Measurements from ENCODE around the gene TINAGL1.
"Not testable (repeated sequence)": the region's sequence is repeated elsewhere in the genome, so short reads cannot be mapped to it uniquely, and the experiment has no call there.

TINAGL1 gene

DNA sequence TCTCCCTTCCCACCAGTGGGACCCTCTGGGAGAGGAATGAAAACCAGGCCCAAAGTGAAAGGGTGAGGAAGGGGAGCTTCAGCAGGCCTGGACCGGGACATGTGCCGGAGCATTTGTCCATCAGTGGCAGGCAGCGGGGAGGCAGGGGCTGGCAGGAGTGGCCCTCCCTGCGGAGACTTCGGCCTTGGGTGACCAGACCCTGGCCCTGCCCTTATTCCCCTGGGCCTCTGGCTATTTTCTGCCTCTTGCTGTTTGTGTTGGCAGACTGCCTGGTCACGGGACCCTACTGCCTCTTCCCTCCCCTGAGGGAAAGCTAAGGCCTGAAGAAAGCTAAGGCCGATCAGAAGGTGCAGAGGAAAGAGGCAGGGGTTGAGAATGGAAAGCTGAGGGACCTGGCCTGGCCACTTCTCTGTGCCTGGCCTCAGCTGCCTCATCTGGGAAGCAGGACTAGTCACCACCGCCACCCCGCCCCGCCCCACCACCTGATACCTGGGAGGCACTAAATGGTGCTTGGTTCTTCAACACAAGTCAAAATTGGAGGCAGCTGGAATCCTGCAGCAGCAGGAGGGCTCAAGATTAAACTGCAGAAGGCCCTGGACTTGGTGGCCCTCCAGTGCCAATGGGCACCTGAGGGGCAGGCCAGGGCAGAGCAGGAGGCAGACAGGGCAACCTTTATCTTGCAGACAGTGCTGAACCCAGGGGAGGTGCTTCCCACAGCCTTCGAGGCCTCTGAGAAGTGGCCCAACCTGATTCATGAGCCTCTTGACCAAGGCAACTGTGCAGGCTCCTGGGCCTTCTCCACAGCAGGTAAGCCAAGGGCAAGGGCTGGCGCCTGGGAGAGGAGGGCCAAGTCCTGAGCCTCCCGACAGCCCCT lies 7.9 kb downstream of the TINAGL1 start:
- no peak for DNase-seq

DNA sequence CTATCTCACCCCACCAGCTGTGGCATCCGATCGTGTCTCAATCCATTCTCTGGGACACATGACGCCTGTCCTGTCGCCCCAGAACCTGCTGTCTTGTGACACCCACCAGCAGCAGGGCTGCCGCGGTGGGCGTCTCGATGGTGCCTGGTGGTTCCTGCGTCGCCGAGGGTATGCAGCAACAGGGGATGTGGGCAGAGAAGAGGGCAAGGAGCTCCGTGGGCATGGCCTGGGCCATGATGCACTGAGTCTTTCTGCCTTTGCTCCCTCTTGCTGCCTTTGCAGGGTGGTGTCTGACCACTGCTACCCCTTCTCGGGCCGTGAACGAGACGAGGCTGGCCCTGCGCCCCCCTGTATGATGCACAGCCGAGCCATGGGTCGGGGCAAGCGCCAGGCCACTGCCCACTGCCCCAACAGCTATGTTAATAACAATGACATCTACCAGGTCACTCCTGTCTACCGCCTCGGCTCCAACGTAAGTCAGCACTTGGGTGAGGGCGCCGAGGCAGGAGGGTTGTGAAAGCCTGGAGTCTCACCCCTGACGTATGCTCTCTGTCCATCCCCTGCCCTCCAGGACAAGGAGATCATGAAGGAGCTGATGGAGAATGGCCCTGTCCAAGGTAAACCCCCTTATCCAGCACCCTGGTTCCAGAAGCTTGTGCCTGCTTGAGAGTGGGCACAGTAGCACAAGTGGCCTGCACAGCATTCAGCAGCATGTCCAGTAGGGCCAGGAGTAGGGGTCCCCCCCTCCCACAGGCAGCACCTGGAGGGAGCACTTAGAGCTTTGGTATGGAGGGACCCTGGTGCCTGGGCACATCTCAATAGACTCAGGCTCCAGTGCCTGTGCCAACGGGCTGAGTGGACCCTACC lies 8.8 kb downstream of the TINAGL1 start:
- no peak for DNase-seq

DNA sequence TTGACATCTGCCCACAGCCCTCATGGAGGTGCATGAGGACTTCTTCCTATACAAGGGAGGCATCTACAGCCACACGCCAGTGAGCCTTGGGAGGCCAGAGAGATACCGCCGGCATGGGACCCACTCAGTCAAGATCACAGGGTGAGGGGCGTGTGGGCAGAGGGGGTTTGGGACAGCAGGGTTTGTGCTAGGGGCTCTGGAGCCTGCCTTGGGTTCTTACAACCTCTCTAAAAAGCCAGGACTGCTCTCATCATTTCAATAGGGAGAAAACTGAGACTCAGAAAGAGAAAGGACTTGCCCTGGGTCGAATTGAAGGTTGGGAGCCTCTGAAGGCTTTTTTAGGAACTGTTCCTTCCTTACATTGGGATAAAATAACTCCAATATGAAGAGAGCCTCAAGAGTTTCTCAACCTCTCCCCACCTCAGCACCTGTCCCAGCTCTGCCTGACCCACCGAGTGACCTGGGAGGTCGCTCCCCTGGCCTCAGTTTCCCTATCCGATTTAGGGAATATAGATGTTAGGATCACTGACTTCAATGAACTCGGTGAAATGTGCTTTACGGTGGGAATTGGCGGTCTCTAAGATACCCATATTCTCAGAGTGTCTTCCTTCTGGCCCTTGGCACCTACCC lies 9.5 kb downstream of the TINAGL1 start:
- no peak for DNase-seq

DNA sequence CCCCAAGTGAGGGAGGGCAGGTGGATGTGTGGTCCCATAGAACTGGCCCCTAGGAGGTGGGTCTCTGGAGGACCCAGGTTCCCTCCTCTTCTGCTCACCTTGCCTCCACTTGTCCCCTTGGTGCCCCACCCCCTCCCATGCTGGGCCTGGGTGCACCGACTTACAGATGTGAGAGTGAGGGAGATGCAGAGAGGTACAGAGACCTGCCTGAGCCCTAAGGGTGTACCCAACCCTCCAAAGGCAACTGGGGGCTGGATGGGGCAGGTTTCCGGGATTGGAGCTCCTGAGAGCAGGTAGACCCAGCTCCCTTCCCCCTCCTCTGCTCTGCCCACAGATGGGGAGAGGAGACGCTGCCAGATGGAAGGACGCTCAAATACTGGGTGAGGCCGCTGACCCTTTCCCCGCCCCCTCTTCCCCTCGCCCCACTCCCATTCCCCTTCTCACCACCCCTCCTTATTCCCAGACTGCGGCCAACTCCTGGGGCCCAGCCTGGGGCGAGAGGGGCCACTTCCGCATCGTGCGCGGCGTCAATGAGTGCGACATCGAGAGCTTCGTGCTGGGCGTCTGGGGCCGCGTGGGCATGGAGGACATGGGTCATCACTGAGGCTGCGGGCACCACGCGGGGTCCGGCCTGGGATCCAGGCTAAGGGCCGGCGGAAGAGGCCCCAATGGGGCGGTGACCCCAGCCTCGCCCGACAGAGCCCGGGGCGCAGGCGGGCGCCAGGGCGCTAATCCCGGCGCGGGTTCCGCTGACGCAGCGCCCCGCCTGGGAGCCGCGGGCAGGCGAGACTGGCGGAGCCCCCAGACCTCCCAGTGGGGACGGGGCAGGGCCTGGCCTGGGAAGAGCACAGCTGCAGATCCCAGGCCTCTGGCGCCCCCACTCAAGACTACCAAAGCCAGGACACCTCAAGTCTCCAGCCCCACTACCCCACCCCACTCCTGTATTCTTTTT lies 10.3 kb downstream of the TINAGL1 start:
- DNase-seq: no peak

DNA sequence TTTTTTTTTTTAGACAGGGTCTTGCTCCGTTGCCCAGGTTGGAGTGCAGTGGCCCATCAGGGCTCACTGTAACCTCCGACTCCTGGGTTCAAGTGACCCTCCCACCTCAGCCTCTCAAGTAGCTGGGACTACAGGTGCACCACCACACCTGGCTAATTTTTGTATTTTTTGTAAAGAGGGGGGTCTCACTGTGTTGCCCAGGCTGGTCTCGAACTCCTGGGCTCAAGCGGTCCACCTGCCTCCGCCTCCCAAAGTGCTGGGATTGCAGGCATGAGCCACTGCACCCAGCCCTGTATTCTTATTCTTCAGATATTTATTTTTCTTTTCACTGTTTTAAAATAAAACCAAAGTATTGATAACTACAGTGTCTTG lies 11.0 kb downstream of the TINAGL1 start:
- DNase-seq: not testable (repeated sequence)

DNA sequence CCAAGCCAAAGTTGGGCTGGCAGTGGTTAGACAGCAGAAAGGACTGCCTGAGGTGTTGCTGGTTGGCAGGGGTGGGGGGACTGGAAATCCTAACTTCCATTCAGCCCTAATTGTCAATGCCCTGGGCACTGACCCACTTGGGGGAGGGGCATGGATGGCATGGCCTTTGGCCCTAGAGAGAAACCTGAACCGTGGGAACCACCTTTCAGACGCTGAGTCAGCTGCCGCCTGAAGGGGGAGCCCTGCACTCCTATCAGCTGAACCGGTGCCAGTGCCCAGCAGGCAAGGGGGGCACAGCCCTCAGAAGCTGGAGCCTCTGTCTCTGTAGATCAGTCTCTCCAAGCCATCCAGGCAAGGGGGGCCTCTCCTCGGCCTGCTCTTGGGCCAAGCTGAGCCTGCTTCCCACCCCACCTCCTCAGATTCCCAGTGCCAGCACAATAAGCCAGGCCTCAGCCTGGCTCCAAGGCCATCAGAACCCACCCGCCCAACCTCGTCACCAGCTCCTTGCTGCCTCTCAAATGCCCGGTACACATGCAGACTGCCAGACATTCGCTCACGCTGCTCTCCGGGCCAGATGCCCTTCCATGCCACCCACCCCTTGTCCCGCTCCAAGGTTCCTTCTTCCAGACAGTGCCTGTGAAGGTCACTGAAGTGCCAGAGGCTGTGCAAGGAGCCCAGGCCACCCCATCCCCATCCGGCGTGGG lies 11.6 kb downstream of the TINAGL1 start:
- DNase-seq: peak; percentile 24

- DNase-seq: no peak
Observed at GRCh38 chr1:31588751-31589515, 12.6 kb downstream of the TINAGL1 start.

DNA sequence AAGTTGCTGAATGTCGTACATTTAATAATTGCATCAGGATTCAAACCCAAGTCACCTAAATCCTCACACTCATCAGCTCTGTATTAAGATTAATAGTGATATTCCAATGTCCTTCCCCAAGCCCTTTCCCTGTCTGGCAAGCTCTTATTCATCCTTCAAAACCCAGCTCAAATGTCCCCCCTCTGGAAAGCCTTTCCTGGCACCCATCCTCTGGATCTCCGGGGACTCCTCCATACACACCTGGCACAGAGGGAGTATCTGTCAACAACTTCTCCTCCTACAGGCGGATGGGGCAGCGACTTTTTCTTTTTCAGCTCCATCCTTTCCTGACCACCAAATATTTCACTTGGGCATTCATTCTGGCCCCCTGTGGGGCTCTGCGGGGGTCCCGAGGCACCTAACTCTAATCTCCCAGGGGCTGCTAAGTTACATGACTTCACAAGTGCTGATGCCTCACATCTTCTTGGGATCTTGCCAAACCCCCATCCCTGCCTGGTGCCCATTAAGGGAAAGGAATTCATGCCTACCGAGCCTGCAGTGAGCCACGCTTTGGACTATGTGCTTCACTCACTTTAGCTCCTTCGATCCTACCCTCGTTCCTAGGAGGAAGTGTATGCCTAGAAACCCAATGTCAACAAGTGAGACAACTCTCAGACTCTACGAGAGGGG lies 15.2 kb downstream of the TINAGL1 start:
- no peak for DNase-seq

GRCh38 chr1:31592132-31592531 lies 15.8 kb downstream of the TINAGL1 start:
- no peak for DNase-seq

DNA sequence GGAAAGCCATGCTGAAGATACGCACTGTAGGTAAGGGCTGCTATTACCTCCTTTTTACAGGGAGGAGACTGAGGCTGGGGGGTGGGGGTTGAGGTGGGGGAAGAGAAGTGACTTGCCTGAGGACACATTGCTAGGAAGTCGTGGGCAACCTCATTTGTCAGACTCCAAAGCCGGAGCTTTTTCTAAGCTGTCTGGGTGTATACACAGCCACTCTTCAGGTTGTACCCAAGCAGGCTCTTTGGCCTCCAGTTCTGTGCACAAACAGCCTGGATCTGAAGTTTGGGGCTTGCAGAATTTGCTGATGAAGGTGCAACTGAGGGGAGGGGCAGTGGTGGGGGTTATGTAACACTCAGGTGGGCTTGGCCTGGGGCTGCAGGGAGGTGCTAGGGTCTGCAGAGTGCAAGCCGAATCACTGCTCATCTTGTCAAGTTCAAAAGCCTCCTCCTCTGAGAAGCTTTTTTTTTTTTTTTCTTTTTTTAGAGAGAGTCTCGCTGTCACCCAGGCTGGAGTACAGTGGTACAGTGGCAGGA lies 16.9 kb downstream of the TINAGL1 start:
- DNase-seq: no peak

DNA sequence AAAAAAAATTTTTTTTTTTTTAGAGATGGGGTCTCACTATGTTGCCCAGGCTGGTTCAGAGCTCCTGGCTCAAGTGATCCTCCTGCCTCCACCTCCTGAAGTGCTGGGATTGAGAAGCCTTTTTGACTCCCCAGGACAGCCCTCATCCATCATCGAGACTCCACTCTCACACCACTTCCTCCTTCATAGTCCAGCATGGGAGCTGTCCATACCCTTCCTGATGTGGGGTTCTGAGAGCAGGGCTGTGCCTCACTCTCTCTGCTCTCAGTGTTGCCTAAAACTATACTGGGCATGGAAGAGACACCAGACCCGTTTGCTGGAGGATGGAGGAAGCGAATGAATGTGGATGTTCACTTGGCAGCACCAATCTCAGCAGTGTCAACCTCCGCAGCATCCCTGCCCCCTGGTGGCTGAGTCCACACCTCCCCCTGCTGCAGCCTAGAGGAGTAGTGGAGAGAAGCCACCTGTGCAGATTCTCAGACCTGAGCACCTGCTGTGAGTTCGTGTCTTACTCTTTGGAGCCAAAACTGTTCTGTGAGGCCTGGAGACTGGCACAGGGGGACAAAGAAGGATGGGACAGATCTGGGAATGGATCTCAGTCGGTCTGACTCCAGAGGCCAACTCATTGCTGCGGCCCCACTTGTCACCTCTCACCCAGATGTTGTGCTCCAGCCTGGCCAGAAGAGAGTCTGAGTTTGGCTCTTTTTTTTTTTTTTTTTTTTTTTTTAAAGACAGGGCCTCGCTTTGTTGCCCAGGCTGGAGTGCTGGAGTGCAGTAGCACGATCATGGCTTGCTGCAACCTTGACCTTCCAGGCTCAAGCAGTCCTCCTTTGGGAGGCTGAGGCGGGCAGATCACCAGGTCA lies 17.7 kb downstream of the TINAGL1 start:
- peak; percentile 42 for DNase-seq

DNA sequence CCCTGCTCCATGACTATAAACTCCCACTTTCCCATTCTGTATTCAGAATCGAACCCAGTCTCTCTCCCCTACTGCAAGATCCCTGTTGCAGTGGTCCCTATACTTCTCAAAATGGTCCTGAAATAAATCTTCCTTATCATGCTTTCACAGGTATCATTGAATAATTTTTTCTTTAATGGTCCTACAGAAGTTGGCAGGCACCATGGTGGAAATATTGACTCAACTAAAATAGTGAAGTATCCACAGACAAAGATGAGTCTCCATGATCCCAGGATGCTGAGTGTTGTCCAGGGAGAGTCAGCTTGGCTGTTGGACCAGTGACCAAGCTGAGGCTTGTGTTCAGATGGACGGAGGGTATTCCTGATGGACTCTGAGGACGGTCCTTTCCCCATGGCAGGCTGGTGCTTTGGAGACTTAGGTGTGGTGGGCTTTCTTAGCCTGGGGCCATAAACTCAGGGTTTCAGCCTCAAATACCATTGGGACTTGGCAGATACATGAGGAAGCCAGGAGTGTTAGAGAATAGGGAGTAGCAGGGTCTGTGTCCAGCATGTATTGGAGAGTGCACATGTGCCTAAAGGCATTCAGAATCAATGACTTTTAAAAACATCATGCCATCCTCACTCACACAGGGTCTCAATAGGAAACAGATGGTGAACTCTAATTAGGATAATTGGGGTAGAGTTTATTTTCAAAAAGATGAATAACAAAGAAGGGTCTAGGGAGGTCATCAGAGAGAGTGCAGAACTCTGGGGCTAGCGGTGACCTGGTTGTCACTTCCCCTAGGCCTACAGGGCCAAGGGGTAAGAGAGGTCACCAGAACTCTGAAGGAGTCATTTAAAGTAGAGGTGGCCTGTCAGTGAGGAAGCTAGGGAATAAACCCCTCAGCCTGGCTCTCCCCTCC lies 19.8 kb downstream of the TINAGL1 start:
- no peak for DNase-seq

GRCh38 chr1:31596737-31597097 lies 20.4 kb downstream of the TINAGL1 start:
- no peak for DNase-seq

DNA sequence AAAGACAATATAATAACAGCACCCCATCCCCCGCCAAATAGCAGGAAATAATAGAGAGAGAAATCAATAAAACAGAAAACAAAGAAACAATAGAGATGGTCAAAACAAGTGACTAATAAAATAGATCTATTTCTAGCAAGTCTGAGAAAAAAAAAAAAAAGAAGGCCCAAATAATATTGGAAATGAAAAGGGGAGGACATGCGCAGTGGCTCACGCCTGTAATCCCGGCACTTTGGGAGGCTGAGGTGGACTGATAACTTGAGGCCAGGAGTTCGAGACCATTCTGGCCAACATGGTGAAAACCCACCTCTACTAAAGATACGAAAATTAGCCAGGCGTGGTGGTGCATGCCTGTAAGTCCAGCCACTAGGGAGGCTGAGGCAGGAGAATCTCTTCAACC lies 22.7 kb downstream of the TINAGL1 start:
- DNase-seq: no peak

GRCh38 chr1:31600641-31601040 lies 24.3 kb downstream of the TINAGL1 start:
- DNase-seq: no peak

- no peak for DNase-seq
Observed at GRCh38 chr1:31602081-31602480, 25.8 kb downstream of the TINAGL1 start.

GRCh38 chr1:31605908-31606427 lies 29.7 kb downstream of the TINAGL1 start:
- peak; percentile 10 for DNase-seq

GRCh38 chr1:31607360-31607759 lies 31.0 kb downstream of the TINAGL1 start:
- DNase-seq: no peak
